ENCODE measurements around the gene RNF112.

Gene RNF112

DNA sequence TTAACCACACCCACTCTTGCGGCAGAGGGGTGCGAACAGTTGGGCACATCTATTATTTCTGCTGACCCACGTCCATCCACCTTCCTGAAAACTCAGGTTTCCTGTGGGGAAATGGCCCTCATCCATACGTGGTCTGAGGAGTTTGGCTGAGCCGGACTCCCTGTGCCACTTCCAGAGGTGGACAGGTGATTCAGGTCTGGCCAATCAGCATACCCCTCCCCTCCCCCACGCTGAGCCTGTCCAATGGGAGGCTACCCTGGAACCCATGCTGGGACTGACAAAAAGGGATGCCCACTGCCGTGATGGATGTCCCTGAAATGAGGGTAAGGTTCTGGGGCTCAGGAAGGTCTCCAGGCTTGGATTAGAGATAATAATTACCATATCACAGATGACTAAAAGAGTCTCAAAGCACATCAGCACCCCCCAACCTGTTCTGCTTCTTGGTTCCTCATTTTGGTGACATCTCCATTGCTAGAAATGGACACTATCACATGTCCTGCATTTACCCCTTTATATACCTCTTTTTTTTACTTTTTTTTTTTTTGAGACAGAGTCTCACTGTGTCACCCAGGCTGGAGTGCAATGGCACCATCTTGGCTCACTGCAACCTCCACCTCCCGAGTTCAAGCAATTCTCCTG lies 38.0 kb upstream of the RNF112 start:
- in situ Hi-C loops (cut with HindIII; ENCODE audit: low sequenced_read_pairs): no loop called here

DNA sequence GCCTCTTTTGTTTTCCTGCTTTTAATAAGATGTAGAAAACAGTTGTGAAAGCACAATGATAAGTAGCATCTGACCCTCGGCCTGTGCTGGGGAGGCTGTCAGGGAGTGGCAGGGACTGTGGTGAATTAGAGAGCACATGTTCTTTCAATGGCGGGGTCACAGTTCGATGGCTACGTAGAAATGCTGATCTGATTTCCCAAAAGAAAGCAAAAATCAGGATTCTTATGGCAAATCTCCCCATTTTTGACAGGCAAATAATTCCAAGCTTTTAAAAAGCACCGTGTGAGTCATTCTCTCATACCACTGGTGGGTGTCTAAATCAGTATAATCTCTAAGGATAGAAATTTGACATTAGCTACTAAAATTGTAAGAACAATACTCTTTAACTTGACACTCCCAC lies 36.9 kb upstream of the RNF112 start:
- in situ Hi-C loops (cut with HindIII; ENCODE audit: low sequenced_read_pairs): no loop called here

DNA sequence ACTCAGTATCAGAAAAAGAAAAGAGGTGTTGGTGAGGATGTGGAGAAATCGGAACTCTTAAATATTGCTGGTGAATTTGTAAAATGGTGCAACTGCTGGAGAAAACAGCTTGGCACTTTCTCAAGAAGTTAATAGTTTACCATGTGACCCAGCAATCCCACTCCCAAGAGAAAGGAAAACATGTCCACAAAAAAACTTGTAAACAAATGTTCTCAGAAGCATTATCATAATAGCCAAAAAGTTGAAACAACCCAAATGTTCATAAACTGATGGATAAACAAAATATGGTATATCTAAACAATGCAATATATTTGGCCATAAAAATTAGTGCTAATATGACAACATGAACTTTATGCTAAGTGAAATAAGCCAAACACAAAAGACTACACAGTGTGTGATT lies 35.3 kb upstream of the RNF112 start:
- in situ Hi-C loops (cut with HindIII; ENCODE audit: low sequenced_read_pairs): no loop called here

DNA sequence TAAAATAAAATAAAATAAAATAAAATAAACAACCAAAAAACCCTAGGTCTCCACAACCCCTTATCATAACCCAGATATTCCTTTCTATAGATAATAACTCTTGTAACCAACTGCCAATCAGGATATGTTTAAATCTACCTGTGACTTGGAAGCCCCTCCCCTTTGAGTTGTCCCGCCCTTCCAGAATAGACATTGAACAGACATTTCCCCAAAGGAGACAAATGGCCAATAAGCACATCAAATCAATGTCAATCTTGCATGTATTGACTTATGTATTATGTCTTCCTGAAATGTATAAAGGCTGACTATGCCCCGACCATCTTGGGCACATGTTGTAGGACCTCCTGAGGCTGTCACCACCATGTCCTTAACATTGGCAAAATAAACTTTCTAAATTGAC lies 34.2 kb upstream of the RNF112 start:
- in situ Hi-C loops (cut with HindIII; ENCODE audit: low sequenced_read_pairs): no loop called here

DNA sequence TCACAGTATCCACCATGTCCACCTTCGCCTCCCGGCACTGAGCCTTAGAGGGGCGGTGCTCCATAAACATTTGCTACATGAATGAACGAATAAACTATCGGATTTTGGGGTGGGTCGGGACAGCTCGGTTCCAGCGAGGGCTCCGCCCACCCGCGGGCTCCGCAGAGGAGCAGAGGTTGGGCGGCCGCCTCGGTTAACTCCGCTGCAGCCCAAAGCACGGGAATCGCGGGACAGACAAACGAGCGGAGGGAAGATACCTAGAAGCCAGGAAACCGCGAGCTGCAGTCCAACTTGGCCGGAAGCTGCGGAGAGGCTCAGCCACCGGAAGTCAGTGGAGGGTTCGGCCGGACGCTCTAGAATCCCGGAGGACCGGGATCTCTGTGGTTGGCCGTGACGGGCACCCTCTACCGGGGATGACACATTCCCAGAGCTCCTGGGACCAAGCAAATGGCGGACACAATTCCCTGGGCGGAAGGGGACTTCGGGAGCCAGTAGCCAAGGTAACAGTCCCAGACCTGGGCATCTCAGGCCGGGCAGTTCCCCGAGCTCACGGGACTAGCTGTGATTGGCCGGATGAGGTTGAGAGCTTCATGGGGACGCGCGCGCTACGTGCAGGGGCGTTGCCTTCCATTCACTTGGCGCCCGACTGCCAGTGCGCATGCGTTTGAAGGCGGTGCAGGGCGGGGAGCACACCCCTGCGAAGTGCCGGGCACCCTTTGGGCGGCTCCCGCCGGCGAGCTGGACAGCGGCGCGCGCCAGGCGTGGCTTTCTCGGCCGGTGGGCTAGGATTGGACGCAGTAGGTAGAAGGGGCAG lies 33.2 kb upstream of the RNF112 start:
- in situ Hi-C loops (cut with HindIII; ENCODE audit: low sequenced_read_pairs): no loop called here

DNA sequence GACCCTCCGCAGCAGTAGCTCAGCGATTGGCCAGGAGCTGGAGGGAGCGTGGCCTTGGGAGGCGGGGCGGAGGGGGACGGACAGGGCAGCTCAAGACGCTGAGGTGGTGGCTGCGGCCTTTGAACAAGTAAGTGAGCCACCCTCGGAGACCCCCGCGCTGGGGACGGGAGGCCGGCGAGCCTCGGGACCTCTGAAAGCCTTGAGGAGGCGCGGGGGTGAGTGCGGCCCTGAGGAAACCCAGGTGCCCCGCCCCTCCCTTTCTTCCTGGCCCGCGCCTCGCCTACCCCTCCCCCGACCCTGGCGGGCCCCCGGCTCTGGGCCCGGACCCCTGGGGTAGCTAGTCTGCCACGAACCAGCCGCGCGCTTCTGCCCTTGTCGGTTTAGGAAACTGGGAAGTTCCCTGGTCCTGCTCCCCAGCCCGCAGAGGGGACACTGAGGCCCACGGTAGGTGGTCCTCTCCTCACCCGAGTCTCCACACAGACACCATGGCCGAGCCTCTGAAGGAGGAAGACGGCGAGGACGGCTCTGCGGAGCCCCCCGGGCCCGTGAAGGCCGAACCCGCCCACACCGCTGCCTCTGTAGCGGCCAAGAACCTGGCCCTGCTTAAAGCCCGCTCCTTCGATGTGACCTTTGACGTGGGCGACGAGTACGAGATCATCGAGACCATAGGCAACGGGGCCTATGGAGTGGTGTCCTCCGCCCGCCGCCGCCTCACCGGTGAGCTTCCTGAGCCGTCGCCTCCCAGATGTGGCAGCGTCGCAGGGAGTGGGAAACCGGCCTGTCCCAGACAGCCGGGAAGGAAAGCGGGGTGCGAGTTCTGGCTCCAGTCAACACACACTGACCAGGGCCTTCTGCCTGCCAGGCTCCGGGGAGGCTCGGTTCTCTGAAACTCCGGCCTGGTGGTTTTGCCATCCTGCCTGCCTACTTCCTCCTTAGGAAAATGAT lies 32.3 kb upstream of the RNF112 start, which contains the start of gene MAPK7:
TSS of gene MAPK7 (plus strand) at position 83 of the 945 bp plus-strand sequence. CDS start at position 486, 403 bp downstream.
- in situ Hi-C loops (cut with HindIII; ENCODE audit: low sequenced_read_pairs): no loop called here

DNA sequence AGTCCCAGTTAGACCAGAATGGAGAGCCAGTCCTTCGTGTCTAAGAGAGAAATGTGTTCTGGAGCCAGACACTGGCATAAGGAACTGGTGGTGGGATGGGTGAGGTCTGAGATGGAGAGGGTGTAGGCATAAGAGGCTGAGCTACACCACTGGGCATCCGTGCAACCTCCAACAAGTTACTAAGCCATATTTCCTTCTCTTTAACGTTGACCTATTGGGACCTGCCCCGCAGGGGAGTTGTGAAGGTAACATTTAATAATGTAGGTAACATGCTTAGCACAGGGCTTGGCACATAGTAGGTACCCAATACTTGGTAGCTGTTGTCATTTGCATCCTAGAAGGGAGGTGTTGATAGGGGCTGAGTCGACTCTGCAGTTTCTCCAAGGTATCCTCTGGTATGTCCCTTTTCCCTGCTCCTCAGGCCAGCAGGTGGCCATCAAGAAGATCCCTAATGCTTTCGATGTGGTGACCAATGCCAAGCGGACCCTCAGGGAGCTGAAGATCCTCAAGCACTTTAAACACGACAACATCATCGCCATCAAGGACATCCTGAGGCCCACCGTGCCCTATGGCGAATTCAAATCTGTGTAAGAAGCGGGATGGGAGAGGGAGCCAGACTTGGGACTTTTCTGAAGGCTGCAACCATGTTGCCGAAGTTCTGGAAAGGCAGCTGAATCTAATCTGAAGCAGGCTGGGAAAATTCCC lies 31.5 kb upstream of the RNF112 start:
- in situ Hi-C loops (cut with HindIII; ENCODE audit: low sequenced_read_pairs): no loop called here

DNA sequence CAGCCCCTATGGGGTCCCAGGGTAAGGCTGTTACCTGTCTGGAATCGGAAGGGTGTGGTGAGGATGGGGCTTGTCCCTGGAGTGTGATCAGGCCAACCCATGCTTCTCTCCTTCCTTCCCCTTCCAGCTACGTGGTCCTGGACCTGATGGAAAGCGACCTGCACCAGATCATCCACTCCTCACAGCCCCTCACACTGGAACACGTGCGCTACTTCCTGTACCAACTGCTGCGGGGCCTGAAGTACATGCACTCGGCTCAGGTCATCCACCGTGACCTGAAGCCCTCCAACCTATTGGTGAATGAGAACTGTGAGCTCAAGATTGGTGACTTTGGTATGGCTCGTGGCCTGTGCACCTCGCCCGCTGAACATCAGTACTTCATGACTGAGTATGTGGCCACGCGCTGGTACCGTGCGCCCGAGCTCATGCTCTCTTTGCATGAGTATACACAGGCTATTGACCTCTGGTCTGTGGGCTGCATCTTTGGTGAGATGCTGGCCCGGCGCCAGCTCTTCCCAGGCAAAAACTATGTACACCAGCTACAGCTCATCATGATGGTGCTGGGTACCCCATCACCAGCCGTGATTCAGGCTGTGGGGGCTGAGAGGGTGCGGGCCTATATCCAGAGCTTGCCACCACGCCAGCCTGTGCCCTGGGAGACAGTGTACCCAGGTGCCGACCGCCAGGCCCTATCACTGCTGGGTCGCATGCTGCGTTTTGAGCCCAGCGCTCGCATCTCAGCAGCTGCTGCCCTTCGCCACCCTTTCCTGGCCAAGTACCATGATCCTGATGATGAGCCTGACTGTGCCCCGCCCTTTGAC lies 30.3 kb upstream of the RNF112 start:
- in situ Hi-C loops (cut with HindIII; ENCODE audit: low sequenced_read_pairs): no loop called here

DNA sequence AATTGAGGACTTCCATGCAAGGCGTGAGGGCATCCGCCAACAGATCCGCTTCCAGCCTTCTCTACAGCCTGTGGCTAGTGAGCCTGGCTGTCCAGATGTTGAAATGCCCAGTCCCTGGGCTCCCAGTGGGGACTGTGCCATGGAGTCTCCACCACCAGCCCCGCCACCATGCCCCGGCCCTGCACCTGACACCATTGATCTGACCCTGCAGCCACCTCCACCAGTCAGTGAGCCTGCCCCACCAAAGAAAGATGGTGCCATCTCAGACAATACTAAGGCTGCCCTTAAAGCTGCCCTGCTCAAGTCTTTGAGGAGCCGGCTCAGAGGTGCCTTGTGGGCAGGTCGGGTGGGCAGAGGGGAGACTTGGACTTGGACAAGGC lies 29.7 kb upstream of the RNF112 start:
- in situ Hi-C loops (cut with HindIII; ENCODE audit: low sequenced_read_pairs): no loop called here

DNA sequence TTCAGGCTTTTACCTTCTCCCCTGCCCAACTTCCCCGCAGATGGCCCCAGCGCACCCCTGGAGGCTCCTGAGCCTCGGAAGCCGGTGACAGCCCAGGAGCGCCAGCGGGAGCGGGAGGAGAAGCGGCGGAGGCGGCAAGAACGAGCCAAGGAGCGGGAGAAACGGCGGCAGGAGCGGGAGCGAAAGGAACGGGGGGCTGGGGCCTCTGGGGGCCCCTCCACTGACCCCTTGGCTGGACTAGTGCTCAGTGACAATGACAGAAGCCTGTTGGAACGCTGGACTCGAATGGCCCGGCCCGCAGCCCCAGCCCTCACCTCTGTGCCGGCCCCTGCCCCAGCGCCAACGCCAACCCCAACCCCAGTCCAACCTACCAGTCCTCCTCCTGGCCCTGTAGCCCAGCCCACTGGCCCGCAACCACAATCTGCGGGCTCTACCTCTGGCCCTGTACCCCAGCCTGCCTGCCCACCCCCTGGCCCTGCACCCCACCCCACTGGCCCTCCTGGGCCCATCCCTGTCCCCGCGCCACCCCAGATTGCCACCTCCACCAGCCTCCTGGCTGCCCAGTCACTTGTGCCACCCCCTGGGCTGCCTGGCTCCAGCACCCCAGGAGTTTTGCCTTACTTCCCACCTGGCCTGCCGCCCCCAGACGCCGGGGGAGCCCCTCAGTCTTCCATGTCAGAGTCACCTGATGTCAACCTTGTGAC lies 29.1 kb upstream of the RNF112 start:
- in situ Hi-C loops (cut with HindIII; ENCODE audit: low sequenced_read_pairs): no loop called here

DNA sequence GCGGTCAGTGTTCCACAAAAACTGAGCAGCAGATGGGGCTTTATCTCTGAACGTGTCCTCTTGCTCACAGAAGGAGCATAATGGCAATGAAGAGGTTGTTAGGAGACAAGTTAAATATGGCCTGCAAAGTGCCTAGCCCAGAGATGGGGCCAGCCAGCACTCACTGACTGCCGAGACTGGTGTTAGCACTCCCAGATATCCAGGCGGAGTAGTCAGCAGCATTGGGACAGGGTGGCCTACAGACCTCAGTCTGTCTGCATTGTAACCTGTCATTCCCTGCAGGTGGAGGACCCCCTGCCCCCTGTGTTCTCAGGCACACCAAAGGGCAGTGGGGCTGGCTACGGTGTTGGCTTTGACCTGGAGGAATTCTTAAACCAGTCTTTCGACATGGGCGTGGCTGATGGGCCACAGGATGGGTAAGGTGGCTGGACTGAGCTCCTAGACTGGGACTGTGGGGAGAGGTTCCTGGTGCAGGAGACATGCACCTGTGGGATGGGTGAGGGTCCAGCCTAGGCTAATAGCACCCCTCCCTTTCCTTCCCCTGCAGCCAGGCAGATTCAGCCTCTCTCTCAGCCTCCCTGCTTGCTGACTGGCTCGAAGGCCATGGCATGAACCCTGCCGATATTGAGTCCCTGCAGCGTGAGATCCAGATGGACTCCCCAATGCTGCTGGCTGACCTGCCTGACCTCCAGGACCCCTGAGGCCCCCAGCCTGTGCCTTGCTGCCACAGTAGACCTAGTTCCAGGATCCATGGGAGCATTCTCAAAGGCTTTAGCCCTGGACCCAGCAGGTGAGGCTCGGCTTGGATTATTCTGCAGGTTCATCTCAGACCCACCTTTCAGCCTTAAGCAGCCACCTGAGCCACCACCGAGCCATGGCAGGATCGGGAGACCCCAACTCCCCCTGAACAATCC lies 28.2 kb upstream of the RNF112 start:
- in situ Hi-C loops (cut with HindIII; ENCODE audit: low sequenced_read_pairs): no loop called here

DNA sequence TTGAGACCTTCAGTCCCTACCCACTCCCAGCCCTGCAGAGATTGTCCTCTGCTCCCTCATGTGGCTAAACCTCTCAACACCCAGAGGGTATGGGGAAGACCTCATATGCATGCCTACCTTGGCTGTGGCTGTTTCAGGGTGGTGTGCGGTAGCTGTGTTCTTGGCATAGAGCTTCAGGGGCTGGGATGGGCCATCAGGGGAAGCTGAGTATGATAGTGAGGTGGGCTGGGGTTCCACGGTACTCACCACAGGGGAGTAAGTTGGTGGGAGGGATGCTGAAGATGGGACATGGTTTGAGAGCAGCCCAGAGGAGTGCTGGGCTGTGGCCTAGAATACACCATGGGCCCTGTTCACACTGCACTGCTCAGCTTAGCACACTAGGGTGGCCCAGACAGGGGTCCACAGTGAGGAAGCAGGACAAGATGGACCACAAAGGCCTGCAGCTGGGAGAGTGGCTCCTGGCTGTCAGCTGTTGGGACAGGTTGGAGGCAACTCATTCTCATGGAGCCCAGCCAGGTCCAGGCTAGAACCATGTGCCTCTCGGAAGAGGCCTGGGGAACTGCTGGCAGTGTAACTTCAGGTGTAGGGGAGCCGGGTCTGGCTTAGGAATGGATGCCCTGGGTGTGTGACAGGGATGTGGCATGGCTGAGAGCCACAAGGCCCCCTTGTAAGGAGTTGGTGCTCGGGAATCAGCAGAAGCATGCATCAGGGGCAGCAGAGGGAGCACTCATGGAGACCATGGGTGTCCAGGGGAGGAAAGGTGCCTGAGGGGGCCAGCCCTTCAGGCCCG lies 27.2 kb upstream of the RNF112 start:
- in situ Hi-C loops (cut with HindIII; ENCODE audit: low sequenced_read_pairs): no loop called here

DNA sequence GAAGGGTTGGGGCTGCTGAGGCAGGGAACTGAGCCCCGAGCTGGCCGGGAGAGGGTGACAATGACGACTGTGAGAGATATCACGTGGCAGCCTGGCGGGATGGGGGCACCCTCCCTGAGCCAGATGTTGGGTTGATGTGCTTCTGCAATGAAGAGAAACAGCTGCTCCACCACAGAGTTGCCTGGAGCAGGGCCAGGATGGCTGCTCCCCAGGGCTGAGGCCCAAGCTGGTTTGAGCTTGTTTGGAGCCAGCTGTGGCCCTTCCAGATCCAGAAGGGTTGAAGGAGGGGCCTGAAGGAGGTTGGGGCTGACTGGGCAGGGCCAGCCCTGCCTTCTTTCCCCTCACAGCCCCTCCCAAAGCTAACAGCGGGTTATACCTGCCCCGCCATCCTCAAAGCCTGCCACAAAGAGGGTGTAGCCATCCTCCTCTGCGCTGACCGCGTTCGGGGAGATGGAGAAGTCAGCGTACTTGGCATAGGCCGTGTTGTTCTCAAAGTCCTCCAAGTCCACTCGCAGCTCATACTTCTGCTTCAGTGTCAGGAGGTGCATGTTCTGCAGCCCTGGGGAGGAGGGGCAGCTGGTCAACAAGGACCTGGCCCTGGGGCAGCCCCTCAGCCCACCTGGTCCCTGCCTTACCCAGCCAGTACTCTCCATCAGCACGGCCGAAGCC lies 26.2 kb upstream of the RNF112 start:
- in situ Hi-C loops (cut with HindIII; ENCODE audit: low sequenced_read_pairs): no loop called here

DNA sequence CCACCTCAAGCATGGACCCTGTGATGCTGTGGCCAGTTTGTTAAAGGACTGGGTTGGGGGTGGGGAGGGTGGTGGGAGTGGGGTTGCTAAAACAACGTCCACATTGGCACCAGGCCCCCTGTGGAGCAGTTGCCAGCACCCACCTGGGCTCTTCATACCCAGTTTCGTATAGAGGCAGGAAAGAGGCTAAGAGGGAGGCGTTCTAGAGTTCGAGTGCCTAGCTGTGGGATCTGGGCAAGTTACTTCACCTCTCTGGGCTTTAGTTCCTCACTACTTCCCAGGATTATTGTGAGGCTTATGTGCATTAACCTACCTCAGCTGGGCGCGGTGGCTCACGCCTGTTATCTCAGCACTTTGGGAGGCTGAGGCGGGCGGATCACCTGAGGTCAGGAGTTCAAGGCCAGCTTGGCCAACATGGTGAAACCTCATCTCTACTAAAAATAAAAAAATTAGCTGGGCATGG lies 25.5 kb upstream of the RNF112 start:
- in situ Hi-C loops (cut with HindIII; ENCODE audit: low sequenced_read_pairs): no loop called here

DNA sequence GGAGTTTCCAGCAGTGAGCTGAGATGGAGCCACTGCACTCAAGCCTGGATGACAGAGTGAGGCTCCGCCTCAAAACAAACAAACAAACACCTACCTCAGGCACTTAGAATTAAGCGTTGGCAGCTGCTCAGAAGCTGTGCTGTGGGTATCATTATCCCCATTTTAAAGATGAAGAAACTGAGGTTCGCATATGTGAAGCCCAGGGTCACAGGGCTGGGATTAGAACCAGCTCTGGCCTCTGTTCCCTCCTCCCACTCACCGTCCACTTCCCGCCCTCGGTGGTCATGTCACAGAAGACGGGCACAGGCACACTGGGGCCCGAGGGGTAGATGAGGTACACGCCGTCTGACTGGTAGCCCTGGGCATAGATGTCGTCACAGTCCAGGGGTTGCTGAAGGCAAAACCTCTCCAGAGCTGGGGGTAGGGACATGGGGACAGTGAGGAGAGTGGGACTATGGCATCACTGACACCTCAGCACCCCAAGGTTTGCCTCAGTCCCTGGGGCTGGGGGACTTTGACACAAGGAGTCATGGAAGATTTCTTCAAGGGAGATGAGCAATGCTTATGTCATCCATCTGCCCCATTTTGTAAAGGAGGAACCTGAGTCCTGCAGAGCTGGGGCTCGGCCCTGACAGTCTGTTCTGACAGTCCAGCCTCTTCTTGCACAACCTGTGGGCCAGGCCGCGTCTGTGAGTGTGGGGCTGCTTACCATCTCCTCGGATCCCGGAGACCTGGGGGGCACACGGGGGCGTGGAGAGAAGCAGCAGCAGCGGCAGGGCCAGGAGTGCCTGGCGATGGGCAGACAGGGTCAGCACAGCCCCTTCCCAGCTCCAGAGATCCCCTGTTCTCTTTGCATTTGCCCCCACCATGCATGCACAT lies 24.7 kb upstream of the RNF112 start:
- in situ Hi-C loops (cut with HindIII; ENCODE audit: low sequenced_read_pairs): no loop called here
